Activated T-cell treated with anti-CD3 and anti-CD28 coated beads, Interleukin-2, amount 50 U/mL, for 48 hours (primary cell): Measurements from ENCODE around the gene PHKA2.

Experiments
- DNase-seq, 2 experiments: peaks; one replicate each; pipeline ENCODE4 v3.0.0-alpha.2; 2020

Gene PHKA2

GRCh38 chrX:18974993-18975392 lies 8.9 kb downstream of the PHKA2 start:
- DNase-seq, result no peak

GRCh38 chrX:18973527-18974192 lies 10.3 kb downstream of the PHKA2 start:
- DNase-seq, result no peak

GRCh38 chrX:18971506-18971905 lies 12.4 kb downstream of the PHKA2 start:
- no peak for DNase-seq

GRCh38 chrX:18970465-18970864 lies 13.4 kb downstream of the PHKA2 start:
- DNase-seq, result no peak

DNA sequence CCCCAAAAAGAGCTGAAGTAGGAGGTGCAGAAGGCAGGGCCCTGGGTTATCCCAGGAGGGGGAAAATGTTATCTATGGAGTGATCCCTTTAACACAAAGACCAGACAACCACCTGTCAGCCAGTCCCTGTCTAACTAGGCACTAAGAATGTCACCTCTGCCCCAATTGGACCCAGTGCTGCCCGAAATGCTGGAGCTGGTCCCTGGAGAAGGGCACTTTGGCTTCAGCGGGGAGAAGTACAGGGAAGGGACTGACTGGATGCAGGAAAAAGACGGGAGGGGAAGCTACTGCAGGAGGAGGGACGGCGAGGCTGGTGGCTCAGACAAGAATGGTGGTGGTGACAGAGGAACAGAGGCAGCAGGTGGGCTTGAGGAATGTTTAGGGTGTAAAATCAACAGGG lies 17.3 kb downstream of the PHKA2 start:
- no peak for DNase-seq

GRCh38 chrX:18964901-18965300 lies 19.0 kb downstream of the PHKA2 start:
- DNase-seq, result no peak

DNA sequence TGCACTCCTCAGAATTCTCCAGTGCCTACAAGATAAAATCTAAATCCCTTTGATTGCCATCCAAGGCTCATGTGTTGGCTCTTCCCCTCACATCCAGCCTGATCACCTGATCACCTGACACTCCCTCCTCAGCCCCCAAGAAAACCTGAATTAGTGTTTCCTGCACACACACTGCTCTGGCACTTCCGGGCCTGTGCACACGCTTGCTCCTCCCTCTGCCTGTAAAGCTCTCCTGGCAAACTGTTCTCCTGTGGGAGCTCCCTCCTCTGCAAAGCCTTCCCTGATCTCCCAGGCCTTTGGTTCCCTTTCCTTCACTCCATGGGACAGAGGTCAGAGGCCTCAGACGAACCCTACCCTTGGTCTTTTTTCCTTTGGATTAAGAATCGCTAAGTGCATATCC lies 19.9 kb downstream of the PHKA2 start:
- DNase-seq, result no peak

DNA sequence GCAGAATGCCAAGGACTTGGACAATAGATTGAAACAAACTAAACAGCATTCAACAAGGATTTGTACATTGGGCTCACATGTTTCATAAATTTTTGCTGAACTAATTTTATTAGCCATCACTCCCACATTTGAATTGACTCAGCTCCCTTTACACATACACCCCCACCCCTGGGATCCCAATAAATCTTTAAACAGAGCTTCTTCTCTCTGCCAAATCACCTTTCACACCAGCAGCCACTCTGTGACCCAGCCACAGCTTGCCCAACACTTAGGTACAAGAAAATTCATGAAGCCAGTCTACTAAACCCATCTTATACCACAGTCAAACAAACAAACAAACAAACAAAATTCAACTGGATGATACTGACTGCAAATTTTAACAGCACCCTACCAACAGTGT lies 21.6 kb downstream of the PHKA2 start:
- DNase-seq, result no peak

GRCh38 chrX:18961686-18962085 lies 22.2 kb downstream of the PHKA2 start:
- no peak for DNase-seq

- no peak for DNase-seq
Measured at GRCh38 chrX:18956303-18957032, 27.4 kb downstream of the PHKA2 start.

DNA sequence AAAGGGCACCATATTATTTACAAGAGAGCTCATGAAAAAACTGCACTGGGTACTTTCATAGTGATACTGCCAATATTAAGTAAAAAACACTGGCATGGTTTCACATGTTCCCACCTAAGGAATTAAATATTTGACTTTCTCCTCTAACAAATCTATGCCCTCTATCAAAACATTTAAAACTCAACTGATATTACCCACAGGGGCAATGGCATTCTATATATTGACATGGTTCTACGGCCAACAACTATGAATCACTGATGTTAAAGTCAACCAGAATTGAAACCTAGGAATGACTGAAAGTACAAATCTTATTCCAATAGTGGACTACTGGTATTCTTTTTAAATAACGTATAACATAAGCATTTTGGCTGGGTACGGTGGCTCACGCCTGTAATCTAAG lies 28.2 kb downstream of the PHKA2 start:
- DNase-seq, result no peak

DNA sequence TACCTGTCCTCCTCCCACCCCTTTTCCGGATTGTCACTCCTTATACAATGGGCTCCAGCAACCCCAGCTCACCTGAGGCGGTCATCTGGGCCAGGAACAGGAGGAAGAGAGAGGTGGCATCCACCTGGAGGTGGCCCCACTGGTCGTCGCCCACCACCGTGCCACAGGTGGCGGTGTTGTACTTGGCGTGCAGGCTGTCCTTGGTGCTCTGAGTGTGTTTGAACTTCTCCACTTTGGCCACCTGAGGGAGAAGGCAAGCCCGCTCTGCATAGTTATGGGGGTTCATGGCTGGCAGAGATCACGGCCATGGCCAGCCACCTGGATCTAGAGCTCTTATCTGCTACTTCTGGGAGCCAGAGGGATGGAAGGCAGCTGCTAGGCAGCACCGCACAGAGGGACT lies 32.9 kb downstream of the PHKA2 start:
- no peak for DNase-seq

- no peak for DNase-seq
Measured at GRCh38 chrX:18949944-18950301, 34.0 kb downstream of the PHKA2 start.

GRCh38 chrX:18949291-18949943 lies 34.5 kb downstream of the PHKA2 start:
- DNase-seq, result no peak

DNA sequence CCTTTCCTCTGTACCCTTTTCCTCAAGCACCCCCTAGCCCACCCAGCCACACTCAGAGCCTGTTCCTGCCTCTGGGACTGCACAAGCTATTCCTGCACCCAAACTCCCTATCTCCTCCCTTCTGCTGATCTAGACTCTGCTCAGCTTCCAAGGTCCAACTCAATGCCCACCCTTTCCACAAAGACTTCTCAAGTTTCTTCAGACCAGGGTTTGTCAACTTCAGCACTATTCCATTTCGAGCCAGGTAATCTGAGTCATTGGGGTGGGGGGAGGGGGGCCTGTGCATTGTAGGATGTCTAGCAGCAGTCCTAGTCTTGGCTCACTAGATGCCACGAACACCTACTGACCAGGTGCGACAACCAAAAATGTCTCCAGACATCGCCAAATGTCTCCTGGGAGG lies 37.3 kb downstream of the PHKA2 start:
- DNase-seq, result no peak

DNA sequence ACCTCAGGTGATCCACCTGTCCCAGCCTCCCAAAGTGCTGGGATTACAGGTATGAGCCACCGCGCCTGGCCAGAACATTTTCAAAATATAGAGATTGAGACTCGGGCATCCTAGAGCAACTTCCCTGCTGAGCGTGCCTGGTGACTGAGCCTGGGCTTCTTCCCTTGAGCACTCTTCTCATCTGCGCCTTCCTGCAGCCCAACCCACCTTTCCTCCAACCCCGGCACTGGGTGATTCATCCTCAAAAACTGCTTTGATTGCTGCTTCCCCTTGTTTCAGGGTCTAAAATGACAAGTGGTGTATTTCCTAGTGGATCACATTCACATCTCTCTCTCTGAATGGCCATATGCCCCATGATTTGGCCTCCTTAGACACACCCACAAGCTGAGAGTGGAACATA lies 37.8 kb downstream of the PHKA2 start:
- DNase-seq, result no peak

GRCh38 chrX:18945483-18945882 lies 38.4 kb downstream of the PHKA2 start:
- no peak for DNase-seq

DNA sequence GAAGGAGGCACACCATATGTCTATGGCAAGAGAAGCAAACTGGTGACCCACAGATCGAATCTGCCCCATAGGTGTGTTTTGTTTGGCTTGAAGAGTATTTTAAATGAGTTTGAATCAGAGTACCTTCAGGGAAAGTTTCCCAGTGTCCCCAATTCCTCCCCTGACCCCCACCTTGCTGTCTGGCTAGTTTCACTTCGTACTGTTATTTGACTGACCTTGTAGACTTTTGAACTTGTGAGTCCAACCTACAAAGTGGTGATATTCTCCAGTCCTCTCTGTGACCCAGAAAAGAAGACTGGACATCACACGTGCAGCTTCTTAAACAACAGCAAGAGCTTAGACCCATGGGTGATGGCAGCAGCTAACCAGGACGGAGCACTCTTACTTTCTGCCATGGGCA lies 39.4 kb downstream of the PHKA2 start:
- DNase-seq, result no peak

- DNase-seq, result no peak
Measured at GRCh38 chrX:18941896-18942295, 42.0 kb downstream of the PHKA2 start.

- no peak for DNase-seq
Measured at GRCh38 chrX:18938710-18939109, 45.2 kb downstream of the PHKA2 start.

GRCh38 chrX:18937173-18937572 lies 46.7 kb downstream of the PHKA2 start:
- no peak for DNase-seq

DNA sequence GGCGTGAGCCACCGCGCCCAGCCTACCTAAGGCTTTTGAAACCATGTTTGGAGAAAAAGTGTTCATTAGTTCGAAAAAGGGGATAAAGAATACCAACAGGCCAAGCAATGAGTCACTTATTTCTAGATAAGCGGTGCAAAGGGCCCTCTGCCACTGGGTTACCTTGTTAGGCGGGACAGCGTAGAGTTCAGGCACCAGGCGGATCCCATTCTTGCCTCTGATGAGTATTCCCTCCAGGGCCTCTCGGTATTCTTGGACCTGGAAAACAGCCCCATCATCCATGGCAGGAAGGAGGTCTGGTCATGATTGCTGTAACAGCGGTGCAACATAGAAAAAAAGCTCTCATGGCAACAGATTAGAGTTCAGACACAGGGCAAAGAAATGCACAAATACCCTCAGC lies 48.0 kb downstream of the PHKA2 start:
- no peak for DNase-seq

GRCh38 chrX:18934708-18935107 lies 49.2 kb downstream of the PHKA2 start:
- DNase-seq, result no peak

DNA sequence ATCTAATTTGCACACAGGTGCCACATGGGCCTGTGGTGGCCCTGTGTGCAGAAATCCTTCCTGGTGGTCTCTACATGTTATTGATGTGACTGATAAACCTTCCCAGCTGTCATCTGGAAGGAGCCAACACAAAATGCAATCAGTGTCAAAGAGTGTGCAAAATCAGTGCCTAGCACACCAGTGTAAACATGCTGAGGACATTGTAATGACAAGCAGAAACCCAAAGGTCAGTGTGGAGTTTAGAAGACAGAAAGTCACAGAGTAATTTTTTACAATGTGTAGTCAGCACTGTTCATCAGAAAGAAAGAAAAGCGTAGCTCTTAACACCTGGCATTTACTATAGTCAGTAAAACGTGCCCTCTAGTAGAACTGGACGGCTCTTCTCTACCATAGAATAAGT lies 50.3 kb downstream of the PHKA2 start:
- no peak for DNase-seq
